Left ventricle myocardium inferior (tissue), 1 donor: Measurements from ENCODE around the gene MCF2L2. TPM values are rescaled to one million over a fixed set of nuclear protein-coding genes. Genes with fewer than 3 reads are reported as not detected.
"Not testable (repeated sequence)": the region's sequence is repeated elsewhere in the genome, so short reads cannot be mapped to it uniquely, and the experiment has no call there.

ENCODE experiments used
- DNase-seq: peaks from one replicate; pipeline ENCODE4 v3.0.0-alpha.2; 2020
- H3K27ac ChIP-seq: fragments of 200-600 bp; replicated peaks from 2 replicates; pipeline ENCODE4 v1.8.0; 2021
- H3K27me3 ChIP-seq: fragments of 200-600 bp; 2 replicates; pipeline ENCODE4 v1.8.0; 2021; ENCODE audit warnings: low read depth
- H3K36me3 ChIP-seq: fragments of 200-600 bp; 2 replicates; pipeline ENCODE4 v1.8.0; 2021
- H3K4me1 ChIP-seq: fragments of 200-600 bp; 2 replicates; pipeline ENCODE4 v1.8.0; 2021
- H3K4me3 ChIP-seq: fragments of 200-600 bp; 2 replicates; pipeline ENCODE4 v1.8.0; 2021; ENCODE audit warnings: mild to moderate bottlenecking, moderate library complexity
- H3K9me3 ChIP-seq: fragments of 200-600 bp; replicated peaks from 2 replicates; pipeline ENCODE4 v1.8.0; 2021
- CTCF ChIP-seq: fragments of 200-600 bp; IDR thresholded peaks from 2 replicates; pipeline ENCODE4 v1.8.0; 2021; ENCODE audit warnings: antibody characterized with exemption, mild to moderate bottlenecking, borderline replicate concordance
- intact Hi-C: fragments of 100-400 bp; cut with micrococcal nuclease; formaldehyde crosslinking; loops from one replicate; pipeline ENCODE4 v1.11.0; 2022
- total RNA-seq: library from RNA; stranded (reverse); fragmentation: NEBNext Ultra II Directional; extraction: Animal tissue kit (Norgen Biotek cat#: 25700); gene quantifications from one replicate; pipeline ENCODE4 v1.2.1, GENCODE V29; 2021
- donor health status: DM: no; HTN: yes; CAD: no; lungs with severe emphysema.

Gene MCF2L2
- total RNA-seq, 1 donor from 2014 or later, result 0.91 TPM

GRCh38 chr3:183230826-183231225, 197.6 kb downstream of the MCF2L2 start:
- H3K36me3 ChIP-seq, result no peaks in the 10 kb centered on the region
- H3K4me3 ChIP-seq, result no peak overlapping the region
- no peaks in the 10 kb centered on the region for H3K27me3 ChIP-seq
- no peak for TF ChIP-seq CTCF
- H3K27ac ChIP-seq, result no peak overlapping the region
- DNase-seq, result no peak
- peaks cover 7% of the 10 kb centered on the region for H3K4me1 ChIP-seq
- intact Hi-C loops, result no loop called here
- no peaks in the 10 kb centered on the region for H3K9me3 ChIP-seq

GRCh38 chr3:183230251-183230650, 198.2 kb downstream of the MCF2L2 start:
- H3K9me3 ChIP-seq, H3K4me1 ChIP-seq, intact Hi-C loops, H3K27me3 ChIP-seq, DNase-seq, H3K36me3 ChIP-seq, H3K4me3 ChIP-seq, H3K27ac ChIP-seq: not testable (repeated sequence)

- intact Hi-C loops, result no loop called here
- Histone ChIP-seq H3K36me3 (no peaks in the 10 kb centered on the region), H3K9me3 (no peaks in the 10 kb centered on the region), H3K27me3 (no peaks in the 10 kb centered on the region), H3K27ac (no peak overlapping the region), H3K4me1 (peaks cover 5% of the 10 kb centered on the region), H3K4me3 (no peak overlapping the region)
- no peak for TF ChIP-seq CTCF
- DNase-seq, result no peak
Observed at GRCh38 chr3:183229178-183229577, 199.2 kb downstream of the MCF2L2 start.

DNA sequence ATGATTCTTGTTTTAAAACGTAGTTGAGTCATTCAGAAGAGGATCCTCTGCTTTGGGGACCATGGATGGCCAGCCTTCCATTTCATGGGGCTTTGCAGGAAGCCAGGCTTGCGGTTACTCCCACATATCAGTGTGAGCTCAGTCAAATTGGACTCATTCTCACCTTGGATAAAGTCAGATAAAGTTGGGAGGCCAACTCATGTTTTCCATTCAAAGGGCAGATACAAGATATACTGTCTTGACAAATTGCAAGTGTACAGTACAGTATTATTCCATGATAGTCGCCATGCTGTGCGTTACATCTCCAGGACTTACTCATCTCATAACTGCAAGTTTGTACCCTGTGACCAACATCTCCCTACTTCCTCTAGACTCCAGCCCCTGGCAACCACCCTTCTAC, 200.8 kb downstream of the MCF2L2 start:
- no peaks in the 10 kb centered on the region for H3K9me3 ChIP-seq
- DNase-seq, result no peak
- no peaks in the 10 kb centered on the region for H3K4me1 ChIP-seq
- intact Hi-C loops, result no loop called here
- TF ChIP-seq CTCF, result no peak
- H3K27me3 ChIP-seq, result no peaks in the 10 kb centered on the region
- H3K36me3 ChIP-seq, result no peaks in the 10 kb centered on the region
- H3K27ac ChIP-seq, result no peak overlapping the region
- no peak overlapping the region for H3K4me3 ChIP-seq

- Histone ChIP-seq H3K27me3 (peaks cover 7% of the 10 kb centered on the region), H3K27ac (no peak overlapping the region), H3K4me1 (no peaks in the 10 kb centered on the region), H3K9me3 (no peaks in the 10 kb centered on the region), H3K36me3 (no peaks in the 10 kb centered on the region), H3K4me3 (no peak overlapping the region)
- intact Hi-C loops, result no loop called here
- TF ChIP-seq CTCF, result no peak
- no peak for DNase-seq
Observed at GRCh38 chr3:183226333-183226890, 202.0 kb downstream of the MCF2L2 start.

DNA sequence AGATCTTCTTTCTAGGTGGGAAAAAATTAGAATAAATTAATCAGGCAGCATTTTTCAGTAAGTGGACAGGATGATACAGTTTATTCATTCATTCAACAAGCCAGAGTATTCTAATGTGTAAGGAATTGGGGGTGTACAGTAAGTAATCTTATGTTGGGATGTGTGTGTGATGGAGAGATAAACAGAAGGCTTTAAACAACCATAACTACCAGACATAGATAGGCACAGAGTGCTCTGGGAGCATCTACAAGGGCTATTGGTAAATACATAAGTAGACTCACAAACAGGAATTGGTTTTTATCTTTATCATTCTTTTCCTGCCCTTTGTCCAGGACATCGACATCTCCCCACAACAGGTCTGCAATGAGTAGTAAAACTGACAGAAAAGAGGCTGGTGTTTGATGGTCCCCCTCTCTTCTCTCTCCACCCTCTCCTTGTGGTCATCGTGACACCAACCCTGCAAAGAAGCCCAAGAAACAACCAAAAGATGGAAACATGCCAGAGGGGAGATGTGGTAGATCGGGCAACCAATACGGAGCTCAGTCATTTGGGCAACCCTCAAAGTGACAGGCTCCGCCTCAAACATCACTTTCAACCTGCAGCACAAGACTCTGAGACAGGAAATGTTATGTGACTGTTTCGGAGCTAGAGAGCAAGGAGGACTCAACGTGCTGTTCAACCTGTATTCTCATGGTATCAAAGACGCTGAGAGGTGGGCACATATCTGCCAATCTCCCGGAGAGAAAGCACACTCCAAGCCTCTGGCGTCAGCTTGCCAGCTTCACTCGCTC, 204.0 kb downstream of the MCF2L2 start:
- H3K4me3 ChIP-seq, result no peak overlapping the region
- no peaks in the 10 kb centered on the region for H3K4me1 ChIP-seq
- intact Hi-C loops, result no loop called here
- DNase-seq, result no peak
- H3K36me3 ChIP-seq, result no peaks in the 10 kb centered on the region
- TF ChIP-seq CTCF, result no peak
- H3K27ac ChIP-seq, result no peak overlapping the region
- H3K9me3 ChIP-seq, result no peaks in the 10 kb centered on the region
- H3K27me3 ChIP-seq, result peaks cover 13% of the 10 kb centered on the region
